Subcutaneous adipose tissue (tissue), 4 donors: ENCODE data around the gene STMN1. TPM values are rescaled to one million over a fixed set of nuclear protein-coding genes. Genes with fewer than 3 reads are reported as not detected.

Source experiments
- total RNA-seq, 4 donors: library from RNA; depleted of rRNA; stranded (reverse); fragments of >200 nt; gene quantifications; one replicate each; pipeline ENCODE4 v1.1.0, GENCODE V29; 2016
- TF ChIP-seq, protein P1 (sequence below): fragments of 450-650 bp; IDR thresholded peaks from one replicate; pipeline ENCODE4 v1.5.1; 2016; ENCODE audit warnings: low read depth, mild to moderate bottlenecking, control low read depth, antibody characterized with exemption, moderate library complexity

Gene STMN1
- total RNA-seq = 10 to 100 TPM; 20.3 to 89.6 (median 32.0) TPM

DNA sequence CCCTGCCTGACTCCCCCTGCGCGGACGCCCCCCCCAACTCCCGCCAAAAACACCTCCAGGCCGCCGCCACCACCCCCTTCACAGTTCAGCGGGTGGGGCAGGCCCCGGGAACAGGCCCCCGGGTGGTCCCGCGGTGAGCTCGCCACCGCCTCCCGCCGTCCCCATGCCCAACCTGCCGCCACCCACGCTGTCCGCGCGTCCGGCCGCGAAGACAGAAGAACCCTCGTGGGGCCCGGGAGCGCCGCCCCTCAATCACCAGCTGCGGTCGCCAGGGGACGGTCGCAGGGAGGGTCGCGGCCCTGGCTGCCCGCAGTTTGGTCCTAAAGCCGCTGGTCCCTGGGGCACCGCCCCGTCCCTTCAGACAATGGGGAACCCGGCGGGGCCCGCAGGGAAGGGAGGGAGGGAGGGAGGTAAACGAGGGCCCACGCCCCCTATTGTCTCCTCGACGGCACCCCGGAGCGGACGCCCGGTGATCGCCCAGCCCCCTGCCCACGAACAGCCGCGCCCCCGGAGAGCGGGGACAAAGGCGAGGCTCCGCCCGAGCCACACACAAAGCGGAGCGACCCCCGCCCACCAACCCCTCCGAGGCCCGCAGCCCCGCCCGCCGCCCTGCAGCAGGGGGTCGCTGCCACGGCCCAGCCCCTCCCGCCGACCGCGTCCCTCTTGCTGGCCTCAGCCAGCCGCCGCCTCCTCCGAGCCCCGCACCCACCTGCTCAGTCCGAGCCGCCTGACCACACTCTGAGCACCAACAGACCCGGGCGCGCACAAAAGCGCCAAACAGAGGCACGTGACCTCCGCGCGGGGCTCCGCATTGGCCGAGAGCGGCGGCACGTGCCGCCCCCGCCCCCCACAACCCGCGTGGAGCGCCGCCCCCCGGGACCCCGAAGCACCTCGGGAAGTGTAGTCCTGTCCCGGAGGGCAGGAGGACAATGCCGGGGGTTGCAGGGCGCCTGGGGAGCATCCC, at the start of gene STMN1:
STMN1 (minus strand) TSS at position 740 of the 964 bp plus-strand sequence. CDS start 1,743 bp downstream, outside the sequence.
- TF ChIP-seq, protein P1, sequence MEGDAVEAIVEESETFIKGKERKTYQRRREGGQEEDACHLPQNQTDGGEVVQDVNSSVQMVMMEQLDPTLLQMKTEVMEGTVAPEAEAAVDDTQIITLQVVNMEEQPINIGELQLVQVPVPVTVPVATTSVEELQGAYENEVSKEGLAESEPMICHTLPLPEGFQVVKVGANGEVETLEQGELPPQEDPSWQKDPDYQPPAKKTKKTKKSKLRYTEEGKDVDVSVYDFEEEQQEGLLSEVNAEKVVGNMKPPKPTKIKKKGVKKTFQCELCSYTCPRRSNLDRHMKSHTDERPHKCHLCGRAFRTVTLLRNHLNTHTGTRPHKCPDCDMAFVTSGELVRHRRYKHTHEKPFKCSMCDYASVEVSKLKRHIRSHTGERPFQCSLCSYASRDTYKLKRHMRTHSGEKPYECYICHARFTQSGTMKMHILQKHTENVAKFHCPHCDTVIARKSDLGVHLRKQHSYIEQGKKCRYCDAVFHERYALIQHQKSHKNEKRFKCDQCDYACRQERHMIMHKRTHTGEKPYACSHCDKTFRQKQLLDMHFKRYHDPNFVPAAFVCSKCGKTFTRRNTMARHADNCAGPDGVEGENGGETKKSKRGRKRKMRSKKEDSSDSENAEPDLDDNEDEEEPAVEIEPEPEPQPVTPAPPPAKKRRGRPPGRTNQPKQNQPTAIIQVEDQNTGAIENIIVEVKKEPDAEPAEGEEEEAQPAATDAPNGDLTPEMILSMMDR = no peak

DNA sequence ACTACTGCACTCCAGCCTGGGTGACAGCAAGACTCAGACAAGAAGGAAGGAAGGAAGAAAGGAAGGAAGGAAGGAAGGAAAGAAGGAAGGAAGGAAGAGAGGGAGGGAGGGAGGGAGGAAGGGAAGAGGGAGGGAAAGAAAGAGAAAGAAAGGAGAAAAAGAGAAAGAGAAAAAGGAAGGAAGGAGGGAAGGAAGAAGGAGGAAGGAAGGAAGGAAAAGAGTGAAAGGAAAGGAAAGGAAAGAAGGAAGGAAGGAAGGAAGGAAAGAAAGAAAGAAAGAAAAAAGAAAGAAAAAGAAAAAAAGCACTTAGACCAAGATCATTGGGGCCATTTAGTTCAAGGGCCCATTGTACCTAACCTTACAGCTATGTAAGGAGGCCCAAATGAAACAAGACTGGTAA, 49.3 kb upstream of the STMN1 start:
- TF ChIP-seq, protein P1 = no peak

DNA sequence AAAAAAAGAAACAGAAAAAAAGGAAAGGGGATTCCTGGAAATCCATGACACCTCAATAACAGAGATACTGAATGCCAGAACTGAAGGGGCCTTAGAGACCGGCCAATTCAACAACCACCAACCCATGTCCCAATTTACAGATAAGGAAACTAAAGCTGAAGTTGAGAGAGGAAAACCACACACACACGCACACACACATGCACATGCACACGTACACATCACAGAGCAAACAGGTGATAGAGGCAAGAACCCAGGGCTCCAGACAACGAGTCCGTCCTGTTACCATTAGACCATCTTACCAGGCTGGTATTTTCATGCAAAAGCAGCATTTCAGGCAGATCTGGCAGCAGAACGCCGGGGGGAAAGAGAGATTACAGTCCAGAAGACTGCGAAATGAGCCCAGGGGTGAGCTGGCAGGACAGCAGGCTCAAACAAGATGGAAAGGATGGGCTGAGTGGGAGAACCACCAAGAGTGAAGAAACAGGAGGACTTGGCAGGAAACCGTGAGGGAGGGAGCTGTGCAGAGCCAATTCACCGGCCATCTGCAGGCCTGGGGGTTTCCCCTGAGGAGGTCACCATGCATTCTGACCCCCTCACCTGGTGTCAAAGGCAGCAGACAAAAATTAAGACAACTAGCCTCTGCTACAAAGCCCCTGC, 48.2 kb upstream of the STMN1 start:
- TF ChIP-seq, protein P1 = no peak

DNA sequence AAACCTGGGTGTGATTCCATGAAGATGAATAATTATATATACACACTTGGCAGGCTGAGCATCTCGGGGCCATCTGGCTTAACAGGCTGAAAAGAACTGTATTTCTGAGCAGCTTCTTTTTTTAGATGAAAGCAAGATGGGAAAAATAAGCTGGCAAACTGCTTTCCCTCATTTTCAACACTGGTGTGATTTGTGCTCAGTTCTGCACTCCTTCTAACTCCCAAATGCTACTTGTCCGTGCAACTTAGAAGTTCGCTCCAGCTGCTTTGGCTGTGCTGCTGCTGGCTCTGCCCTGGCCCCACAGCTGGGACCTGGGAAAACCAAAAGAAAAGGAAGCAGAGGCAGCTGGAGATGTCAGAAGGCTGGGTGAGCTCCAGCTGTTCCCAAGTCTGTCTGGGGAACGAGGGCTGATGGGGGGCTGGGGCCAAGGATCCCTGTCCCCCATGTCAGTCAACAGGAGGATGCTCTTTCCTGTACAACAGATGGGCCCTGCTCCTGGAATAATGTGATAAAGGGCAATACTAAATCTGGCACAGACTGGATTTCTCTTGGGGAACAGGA, 46.7 kb upstream of the STMN1 start:
- TF ChIP-seq, protein P1 = no peak

DNA sequence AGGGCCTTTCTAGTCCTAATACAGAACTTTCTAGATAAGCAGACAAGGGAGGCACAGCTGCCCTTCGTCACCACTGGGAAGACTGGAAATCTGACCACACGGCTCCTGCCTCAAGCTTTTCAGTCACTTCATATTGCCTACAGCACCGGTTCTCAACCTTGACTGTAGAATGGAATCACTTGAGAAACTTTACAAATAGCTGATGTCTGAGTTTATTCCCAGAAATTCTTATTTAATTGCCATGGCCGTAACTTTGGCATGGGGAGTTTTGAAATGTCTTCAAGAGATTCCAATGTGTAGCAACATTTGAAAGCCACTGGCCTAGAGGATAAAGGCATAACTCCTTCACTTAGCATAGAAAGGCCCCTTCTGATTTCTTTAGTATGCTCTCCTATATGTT, 42.4 kb upstream of the STMN1 start:
- TF ChIP-seq, protein P1 = no peak

DNA sequence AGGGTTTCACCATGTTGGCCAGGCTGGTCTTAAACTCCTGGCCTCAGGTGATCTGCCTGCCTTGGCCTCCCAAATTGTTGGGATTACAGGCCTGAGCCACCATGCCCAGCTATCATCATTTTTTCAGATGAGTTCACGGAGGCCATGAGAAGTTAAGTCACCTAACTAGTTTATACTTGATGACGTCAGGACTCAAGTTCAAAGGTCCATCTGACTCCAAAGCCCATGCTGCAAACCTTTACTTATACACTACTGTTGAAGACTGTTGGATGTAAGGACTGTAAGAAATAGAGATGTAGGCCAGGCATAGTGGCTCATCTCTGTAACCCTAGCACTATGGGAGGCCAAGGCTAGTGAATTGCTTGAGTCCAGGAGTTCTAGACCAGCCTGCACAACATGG, 40.8 kb upstream of the STMN1 start:
- TF ChIP-seq, protein P1 = no peak

DNA sequence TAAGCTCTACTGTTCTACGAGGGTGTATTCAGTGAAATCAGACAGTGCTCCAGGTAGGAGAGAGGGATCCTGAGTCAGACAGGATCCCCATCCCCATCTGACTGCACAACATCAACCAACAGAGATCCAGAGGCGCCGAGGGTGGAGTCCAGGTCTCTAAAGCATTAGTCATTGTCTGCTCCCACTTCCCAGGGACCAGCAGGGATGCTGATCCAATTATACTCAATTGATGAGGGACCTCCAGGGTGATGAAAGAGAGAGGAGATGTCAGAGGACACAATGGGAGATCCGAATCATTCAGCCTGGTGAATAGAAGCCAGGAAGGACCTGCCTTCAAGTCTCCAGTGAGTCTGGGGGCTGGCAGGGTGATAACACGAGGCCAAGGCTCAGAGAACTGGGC, 39.5 kb upstream of the STMN1 start:
- TF ChIP-seq, protein P1 = no peak
